ENCODE results near the gene GHR. TPM values are rescaled to one million over a fixed set of nuclear protein-coding genes. Genes with fewer than 3 reads are reported as not detected.

The GHR gene
- 1.3 and 3.3 TPM in 2 replicates for total RNA-seq (2014; rRNA removed; shearing (Covaris generic))

GRCh38 chr5:42423285-42424165, at the start of gene GHR:
Gene GHR, plus strand, starts transcription at chr5:42423439. Its CDS starts 142,436 bp downstream, at chr5:42565875.
- DNase-seq (ENCODE audit: low spot score): peak; percentile 91

DNA sequence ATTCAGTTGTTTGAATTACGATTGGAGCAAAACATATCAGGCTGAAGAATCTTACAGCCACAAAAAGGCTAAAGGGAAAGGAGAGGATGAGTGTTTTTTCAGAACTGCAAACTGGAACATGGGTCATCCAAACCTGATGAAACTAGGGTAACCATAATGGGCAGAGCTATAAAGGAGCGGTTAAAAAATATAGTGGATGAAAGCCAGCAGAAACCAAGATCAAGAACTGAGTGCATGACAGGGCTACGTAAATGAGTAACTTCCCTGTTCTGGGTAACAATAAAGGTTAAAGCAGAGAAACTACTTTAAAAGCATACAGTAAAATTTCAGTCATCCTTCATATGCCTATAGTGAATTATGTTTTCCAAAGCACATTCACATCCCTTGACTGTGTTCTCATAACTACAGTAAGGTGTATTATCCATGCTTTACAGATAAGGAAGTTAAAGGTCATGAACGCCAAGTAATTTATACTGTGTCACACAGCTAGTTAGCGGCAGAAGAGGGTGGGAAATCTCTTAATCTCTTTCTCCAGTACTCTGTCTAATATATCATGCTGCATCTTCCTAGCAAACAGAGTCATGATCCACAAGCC, 48.5 kb upstream of the GHR start:
- no peak for DNase-seq (ENCODE audit: low spot score)

DNA sequence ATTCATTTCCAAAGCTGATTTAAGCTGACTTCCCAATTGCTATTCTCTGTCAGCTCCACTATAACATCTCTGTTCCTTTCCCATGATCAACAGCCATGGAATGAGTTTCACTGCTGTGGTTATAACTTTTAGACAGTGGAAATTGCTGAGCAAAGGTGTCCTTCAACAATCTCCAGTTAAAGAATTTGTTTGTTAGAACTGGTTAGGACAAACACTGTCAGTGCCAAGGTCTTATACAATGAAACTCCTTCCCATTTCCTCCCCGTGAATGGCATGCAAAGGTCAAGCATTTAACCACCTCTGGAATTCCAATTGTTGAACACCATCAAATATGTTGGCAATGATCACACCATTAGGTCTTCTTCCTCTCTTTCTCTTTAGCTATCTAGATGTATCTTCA, 45.7 kb upstream of the GHR start:
- no peak for DNase-seq (ENCODE audit: low spot score)

GRCh38 chr5:42381973-42382372, 41.3 kb upstream of the GHR start:
- no peak for DNase-seq (ENCODE audit: low spot score)

- no peak for DNase-seq (ENCODE audit: low spot score)
Measured at GRCh38 chr5:42387563-42387962, 35.7 kb upstream of the GHR start.

- DNase-seq (ENCODE audit: low spot score): no peak
Measured at GRCh38 chr5:42390115-42390514, 33.1 kb upstream of the GHR start.

GRCh38 chr5:42392917-42393316, 30.3 kb upstream of the GHR start:
- DNase-seq (ENCODE audit: low spot score): no peak

DNA sequence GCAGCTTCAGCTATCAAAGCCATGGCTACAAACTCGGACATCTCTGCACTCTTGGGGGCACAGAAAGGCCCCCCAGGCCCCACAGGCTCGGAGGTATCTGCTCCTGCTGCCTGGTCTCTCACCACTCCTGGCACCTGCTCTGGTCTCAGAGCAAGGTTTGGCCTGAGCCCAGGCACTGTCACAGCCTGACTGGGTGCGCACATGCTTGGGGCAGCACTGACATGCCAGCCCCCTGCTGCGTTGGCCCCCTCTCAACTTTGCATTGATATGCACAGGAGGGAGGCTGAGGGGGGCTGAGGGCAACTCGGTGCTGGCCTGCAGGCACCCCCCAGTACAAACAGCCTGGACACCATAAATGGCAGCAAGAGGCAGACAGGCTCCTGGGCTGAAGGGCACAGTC, 27.1 kb upstream of the GHR start:
- DNase-seq (ENCODE audit: low spot score): no peak

DNA sequence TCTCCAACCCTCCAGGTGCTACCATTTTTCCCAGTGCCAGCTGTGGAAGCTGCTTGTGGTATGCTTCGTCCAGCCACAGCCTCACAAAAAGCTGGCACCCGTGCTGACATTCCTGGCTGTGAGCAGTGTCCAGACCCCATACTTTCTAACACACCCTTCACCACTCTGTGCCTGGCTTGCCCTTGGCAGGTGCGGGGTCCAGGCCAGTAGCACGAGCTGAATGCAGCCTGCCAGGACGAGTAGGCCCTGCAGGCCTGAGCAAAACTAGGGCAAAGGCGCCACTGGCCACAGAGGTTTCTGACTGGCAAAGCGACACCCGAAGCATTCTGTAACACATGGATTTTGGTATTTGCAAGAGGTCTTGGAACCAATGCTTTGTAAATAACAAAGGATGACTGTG, 26.0 kb upstream of the GHR start:
- DNase-seq (ENCODE audit: low spot score): no peak

GRCh38 chr5:42399702-42400101, 23.5 kb upstream of the GHR start:
- no peak for DNase-seq (ENCODE audit: low spot score)

DNA sequence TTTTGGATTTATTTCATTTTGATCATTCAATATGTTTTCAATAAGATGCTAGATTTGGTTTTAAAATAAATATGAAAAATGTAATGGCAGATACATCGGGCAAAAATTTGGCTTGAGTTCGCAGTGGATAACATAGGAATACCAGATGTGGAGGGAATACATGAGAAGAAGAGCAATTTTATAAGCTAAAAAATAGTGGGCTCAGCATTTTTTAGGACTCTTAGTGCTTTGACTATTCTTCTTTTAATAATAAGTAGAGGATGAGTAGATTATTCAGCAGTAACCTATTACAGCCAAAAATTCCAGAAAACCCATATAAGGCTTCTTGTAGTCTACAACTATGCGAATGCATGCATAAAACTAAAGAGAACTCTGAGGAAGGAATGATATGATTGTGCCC, 22.8 kb upstream of the GHR start:
- no peak for DNase-seq (ENCODE audit: low spot score)

- no peak for DNase-seq (ENCODE audit: low spot score)
Measured at GRCh38 chr5:42403236-42403635, 20.0 kb upstream of the GHR start.

DNA sequence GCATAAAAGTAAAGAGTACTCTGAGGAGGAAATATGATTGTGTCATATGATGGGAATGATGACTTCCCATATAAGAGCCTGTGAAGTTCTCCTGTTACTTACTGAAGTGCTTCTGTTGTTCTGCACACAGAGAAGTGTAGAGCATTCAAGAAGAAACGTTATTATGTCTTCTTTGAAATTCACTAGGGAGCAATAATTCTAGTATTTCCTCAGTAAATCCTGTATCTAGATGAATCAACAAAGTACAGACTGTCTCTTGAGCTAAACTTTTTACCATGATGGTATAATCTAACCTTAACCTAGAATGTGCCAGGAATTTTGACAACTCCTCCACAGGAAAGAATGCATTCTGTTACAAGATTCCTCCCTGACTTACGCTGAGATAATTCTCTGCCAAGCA, 18.9 kb upstream of the GHR start:
- DNase-seq (ENCODE audit: low spot score): no peak

DNA sequence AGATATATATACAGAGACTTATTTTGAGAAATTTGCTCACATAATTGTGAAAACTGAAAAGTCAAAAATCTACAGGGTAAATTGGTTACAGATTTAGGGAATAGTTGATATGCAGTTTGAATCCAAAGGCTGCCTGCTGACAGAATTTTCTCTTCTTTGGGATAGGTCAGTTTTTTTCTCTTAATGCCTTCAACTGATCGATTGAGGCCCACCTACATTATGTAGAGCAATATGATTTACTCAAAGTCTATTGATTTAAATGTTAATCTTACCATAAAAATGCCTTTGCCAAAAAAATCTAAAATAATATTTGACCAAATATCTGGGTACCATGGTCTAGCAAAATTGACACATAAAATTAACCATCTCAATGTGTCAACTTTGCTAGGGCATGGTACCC, 3.9 kb upstream of the GHR start:
- no peak for DNase-seq (ENCODE audit: low spot score)

- no peak for DNase-seq (ENCODE audit: low spot score)
Measured at GRCh38 chr5:42422656-42423280, 471 bp upstream of the GHR start.

DNA sequence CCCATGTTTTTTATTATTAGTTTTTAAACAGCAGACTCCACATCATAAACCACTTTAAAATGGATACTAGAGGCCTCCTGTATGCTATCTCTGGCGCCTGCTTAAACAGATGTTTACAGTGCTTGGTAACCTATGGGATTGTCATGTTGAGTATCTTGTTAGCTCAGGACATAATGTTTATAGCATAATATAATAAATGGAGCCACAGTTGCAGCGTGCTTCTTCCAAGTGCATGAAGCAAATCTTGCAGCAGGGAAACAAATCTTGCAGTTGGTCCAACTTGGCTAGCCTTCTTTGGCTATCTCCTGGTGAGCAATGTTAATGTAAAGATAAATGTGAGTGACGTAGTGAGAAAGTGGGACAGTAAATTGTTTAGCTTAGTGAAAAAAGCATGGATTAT, 2.8 kb downstream of the GHR start:
- DNase-seq (ENCODE audit: low spot score): no peak

DNA sequence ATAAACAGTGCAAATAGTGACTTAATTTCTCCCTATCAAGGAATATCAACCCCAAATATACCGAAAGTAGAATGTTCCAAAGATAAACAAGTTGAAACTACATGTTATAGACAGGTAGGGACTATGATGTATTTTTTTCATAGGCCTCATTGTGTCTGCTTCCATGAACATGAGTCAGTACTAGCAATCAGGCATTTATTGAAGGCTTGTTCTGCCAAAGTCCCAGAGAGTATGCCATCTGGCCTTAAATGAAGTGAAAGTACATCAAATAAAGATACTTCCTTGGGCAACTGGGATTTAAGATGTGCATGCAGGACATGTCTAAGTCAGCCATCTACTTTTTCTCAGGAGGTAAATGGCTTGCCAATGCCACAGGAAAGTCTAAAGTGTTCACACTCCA, 6.5 kb downstream of the GHR start:
- no peak for DNase-seq (ENCODE audit: low spot score)

DNA sequence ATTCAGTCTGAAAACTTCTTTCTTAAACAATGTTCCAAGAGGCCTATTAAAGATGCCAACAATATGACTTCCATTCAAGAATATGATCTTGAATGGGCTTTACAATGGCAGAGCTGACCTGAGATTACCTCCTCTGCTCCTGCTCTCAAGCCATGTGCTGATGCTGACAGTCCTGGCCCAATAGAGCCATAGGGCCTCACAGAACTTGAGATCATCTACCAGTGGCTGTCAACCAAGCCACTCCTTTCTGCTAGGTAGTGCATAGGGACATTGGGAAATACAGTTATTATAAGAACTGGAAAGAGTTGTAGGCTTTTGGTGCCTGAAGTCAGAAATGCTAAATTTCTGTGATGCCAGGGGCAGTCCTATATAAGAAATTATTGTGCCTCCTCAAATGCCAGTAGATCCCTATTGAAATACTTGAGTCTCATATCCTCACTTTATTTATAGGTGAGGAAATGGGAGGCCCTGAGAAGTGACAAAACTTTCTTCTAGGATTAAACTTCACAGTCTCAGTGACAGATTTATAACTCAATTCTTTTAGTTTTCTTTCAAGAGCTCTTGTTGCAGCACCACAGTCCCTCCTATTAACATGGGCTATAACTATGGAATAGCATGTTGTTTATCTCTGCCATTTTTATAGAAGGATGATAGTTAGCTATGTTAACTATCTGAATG, 10.9 kb downstream of the GHR start:
- DNase-seq (ENCODE audit: low spot score): no peak

DNA sequence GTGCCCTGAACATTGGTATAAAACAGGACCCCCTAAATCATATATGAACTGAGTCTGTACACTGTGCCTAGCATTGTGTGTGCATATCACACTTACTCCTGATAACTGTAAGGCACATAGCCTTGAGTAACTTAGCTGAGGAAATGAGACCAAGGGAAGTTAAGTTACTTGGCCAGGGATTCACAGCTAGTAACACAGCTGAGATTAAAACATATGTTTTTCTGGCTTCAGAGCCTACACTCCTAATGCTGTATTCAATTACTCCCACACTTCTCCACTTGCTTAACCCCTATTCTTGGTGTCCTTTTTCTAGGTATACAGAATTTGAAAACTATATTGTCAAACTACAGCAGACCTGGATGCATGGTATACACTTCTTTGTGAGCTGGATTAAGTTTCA, 12.8 kb downstream of the GHR start:
- no peak for DNase-seq (ENCODE audit: low spot score)

DNA sequence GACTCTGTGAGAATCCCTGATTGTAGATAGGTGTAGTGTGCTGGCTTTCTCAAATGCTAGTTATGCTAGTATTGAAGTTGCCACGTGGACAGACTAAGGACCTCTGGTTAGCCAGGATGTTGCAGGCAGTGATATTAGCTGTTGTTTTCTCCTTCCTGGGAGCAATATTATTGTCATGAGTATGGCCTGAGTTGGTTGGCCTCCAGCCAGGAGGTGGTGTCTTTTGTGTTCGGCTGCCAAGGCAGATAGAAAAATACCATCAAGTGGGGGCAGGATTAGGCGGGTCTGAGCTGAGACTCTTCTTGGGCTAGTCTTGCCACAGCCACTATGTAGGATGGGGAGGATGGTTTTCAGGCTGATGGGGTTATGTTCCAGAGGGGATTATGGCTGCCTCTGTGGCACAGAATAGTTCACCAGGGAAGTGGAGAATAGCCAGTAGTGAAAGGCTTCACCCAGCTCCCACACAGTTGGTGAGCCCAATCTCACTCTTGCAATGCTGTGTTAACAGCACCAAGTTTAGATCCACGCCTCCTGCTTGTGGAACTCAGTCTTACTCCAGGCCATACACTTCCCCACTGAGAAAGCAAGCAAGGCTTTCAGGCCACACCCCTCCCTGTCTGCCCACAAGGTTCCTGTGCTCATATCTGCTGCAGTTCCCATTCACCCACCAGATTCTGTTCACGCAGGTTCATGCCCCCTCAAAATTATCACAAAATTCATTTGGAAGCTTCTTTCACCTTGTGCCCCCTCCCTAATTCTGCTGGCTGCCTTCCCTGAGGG, 31.2 kb downstream of the GHR start:
- no peak for DNase-seq (ENCODE audit: low spot score)

DNA sequence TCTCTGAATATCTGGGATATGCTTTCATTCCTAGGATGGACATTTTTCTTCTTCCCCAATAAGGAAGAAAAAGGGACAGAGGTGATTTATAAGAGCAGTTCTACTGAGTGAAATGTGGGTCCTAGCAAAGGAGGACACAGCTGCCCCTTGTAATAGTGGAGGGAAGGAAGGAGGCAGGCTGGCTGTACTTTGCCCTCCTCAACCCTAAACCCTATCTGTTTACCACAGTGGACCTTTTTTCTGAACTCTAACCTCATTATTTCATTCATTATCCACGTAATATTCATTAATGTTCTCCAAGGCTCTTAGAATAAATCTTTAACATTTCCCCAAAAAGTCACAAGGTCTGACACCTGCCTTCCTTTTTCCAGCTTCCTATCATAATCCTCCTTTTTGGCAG, 37.8 kb downstream of the GHR start:
- DNase-seq (ENCODE audit: low spot score): no peak

DNA sequence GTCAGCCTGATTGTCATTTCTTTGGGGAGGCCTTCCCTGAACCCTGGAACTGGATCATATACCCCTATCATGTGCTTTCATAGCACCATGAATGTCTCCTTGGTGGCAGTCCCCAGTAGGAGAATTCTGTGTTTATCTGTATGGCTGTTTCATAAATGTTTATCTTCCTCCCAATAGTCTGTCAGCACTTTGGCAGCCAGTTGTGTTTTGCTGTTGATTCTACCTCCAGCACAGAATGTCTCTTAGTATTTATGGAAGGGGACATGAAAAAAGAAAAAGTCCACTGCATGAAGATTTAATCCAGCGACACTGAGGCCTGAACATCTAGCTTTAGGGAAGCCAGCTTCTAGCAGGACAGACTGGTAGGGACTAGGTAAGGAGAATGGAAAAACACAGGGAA, 38.3 kb downstream of the GHR start:
- DNase-seq (ENCODE audit: low spot score): no peak
